Measurements from ENCODE around the gene MLXIP.
"Not testable (repeated sequence)": the region's sequence is repeated elsewhere in the genome, so short reads cannot be mapped to it uniquely, and the experiment has no call there.

MLXIP gene

GRCh38 chr12:122078141-122079032 lies at the start of gene MLXIP:
TSS of gene MLXIP (plus strand) at chr12:122078756. CDS start at chr12:122078854, 98 bp downstream.
- peak; percentile 91 to 99 (median 93) for DNase-seq
- intact Hi-C loops (cut with DNase I): loop anchor here (2.0 kb wide), 2 partner anchors 20 to 38 kb away; no protein-coding TSS in a partner anchor

GRCh38 chr12:122028905-122029560 lies 49.5 kb upstream of the MLXIP start:
- intact Hi-C loops (cut with DNase I): no loop called here
- DNase-seq: no peak

GRCh38 chr12:122029620-122030423 lies 48.7 kb upstream of the MLXIP start:
- intact Hi-C loops (cut with DNase I): no loop called here
- no peak for DNase-seq

GRCh38 chr12:122030424-122031035 lies 48.0 kb upstream of the MLXIP start:
- intact Hi-C loops (cut with DNase I): no loop called here
- DNase-seq: no peak

DNA sequence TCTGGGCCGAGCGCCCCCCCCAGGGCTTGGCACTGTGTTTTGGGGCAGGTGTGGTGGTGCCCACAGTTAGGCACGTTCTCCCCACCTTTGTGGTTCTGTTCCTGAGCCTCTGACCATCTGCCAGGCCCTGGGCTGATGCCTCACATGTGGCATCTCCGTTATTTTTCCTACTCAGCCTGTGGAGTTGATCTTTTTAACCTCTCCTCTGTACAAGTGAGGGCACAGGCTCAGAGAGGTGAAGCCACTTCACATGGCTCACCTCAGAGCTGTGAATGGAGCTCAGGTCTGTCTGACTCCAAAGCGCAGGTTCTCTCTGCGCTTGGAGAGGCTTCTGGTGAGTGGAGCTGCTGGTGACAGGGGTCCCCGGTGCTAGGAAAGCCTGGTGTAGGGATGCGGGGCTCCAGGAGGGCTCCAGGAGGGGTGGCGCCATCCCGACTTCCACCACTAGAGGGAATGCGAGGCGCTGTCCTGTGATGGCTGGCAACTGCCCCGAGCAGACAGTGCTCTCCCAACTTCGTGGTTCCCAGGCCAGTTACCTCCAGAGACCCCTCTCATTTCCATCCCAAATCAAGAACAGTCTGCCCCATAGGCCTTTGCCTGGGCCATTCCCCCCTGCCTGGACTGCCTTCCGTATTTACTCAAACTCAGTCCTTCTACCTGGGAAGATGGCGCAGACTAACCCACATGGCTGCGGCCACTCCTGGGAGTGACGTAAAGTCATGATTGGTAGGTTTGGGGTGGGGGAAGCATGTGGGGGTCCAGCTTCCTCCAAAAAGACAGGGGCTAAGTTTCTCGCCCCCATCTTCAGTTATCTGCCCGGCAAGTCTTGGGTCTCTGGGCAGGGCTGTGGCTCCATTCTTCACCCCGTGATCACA lies 47.0 kb upstream of the MLXIP start:
- peak in 2 of 10 donors; percentile 49 to 57 for DNase-seq
- intact Hi-C loops (cut with DNase I): no loop called here

- DNase-seq: no peak
- intact Hi-C loops (cut with DNase I): no loop called here
Observed at GRCh38 chr12:122032580-122032979, 46.0 kb upstream of the MLXIP start.

GRCh38 chr12:122035292-122035691 lies 43.3 kb upstream of the MLXIP start:
- DNase-seq: no peak
- intact Hi-C loops (cut with DNase I): no loop called here

GRCh38 chr12:122036153-122036552 lies 42.4 kb upstream of the MLXIP start:
- intact Hi-C loops (cut with DNase I): no loop called here
- DNase-seq: no peak

DNA sequence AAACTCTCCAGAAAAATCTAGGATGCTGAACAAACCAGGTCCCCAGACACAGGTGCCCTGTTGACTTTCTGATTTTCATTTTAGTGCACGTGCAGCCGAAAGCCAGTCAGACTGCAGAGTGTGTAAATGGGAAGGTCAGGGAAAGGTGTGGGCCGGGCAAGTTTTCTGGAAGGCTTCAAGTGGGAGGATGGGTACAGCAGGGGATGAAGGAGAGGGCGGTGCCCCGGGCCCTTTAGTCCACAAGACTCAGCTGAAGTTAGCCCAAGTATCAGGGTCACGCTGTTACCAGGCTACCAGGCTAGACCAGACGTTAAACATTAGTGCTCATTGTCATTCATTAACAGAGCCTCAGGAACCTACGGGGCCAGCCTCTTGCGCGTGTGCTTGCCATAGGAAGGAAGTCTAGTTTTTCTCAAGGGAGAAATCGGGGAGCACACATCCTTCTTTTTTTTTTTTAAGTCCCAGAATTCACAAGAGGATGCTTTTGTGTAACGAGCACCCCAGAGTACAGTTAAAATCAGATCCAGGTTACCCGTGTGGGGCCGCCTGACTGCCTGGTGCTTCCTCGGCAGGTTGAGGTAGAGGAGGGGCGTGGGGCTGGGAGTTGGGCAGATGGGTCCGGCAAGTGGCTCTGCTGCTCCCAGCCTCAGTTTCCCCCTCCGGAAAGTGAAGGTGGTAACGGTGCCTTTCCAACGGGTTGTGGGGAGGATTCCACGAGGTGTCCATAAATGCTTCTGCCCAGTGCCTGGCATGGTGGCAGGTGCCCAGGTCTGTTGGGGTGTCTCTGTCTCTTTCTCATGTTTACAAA lies 37.8 kb upstream of the MLXIP start:
- intact Hi-C loops (cut with DNase I): no loop called here
- peak in 1 of 10 donors; percentile 70 for DNase-seq

DNA sequence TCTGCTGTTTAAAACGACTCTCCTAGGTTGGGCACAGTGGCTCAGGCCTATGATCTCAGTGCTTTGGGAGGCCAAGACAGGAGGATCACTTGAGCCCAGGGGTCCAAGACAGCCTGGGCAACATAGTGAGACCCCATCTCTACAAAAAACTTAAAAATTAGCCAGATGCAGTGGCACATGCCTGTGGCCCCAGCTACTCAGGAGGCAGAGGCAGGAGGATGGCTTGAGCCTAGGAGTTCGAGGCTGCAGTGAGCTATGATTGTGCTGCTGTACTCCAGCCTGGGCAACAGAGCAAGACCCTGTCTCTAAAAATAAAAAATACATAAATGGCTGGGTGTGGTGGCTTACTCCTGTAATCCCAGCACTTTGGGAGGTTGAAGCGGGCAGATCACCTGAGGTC lies 37.1 kb upstream of the MLXIP start:
- peak in 1 of 10 donors; percentile 29 for DNase-seq
- intact Hi-C loops (cut with DNase I): not testable (repeated sequence)

- no peak for DNase-seq
- intact Hi-C loops (cut with DNase I): no loop called here
Observed at GRCh38 chr12:122042910-122043309, 35.6 kb upstream of the MLXIP start.

GRCh38 chr12:122043476-122043875 lies 35.1 kb upstream of the MLXIP start:
- intact Hi-C loops (cut with DNase I): no loop called here
- DNase-seq: no peak

DNA sequence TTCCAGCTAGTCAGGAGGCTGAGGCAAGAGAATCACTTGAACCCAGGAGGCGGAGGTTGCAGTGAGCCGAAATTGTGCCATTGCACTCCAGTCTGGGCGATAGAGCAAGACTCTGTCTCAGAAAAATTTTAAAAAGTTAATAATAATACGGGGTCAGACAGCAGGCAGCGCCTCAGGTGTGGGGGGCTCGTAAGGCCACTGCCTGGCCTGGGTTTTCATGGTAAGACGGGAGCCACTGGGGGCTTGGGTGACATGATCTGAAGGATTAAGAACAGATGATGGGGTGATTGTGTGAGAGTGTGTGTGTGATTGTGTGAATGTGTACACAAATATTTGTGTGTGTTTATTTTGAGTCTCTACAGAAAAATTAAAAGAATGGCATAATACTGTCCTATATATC lies 33.3 kb upstream of the MLXIP start:
- intact Hi-C loops (cut with DNase I): no loop called here
- no peak for DNase-seq

DNA sequence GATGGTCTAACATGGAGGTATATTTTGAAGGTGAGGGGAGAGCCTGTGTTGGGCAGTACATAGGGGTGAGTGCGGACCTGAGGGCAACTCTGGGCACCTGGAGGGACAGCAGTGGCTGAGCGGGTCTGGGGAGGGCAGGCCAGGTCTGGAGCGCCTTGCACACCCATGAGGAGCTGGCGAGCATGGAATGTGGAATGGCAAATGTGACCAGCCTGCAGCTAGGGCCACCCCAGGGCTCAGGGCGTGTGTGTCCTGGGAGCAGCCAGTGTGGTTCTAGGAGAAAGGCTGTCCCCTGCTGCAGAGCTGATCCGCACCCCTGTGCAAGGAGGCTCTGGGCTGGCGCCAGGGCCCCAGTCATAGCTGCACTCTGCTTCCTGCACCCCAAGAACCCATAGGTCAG lies 32.4 kb upstream of the MLXIP start:
- DNase-seq: peak in 1 of 10 donors; percentile 50
- intact Hi-C loops (cut with DNase I): no loop called here

DNA sequence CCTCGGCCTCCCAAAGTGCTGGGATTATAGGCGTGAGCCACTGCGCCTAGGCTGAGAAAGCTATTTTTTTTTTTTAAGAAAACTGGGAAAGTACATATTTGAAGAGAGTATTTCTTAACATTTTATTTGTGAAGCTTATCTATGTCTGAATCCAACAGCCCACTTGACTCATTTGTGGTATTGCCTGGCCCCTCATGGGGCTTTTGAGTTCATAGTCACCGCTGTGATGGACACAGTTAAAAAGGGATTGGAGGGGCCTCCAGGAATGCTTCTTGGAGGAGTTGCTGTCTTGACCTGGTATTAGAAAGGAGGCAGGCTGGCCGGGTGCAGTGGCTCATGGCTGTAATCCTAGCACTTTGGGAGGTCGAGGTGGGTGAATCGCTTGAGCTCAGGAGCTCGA lies 30.4 kb upstream of the MLXIP start:
- intact Hi-C loops (cut with DNase I): no loop called here

DNA sequence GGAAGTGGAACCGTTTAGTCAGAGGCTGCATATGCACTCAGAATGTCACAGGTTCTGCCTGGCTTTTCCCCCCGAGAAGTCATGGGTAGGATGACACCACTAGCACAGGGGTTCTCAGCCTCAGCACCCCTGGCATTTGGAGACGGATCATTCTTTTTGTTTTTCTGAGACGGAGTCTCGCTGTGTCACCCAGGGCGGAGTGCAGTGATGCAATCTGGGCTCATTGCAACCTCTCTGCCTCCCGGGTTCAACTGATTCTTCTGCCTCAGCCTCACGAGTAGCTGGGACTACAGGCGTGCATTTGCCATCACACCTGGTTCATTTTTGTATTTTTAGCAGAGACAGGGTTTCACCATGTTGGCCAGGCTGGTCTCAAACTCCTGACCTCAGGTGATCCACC lies 28.7 kb upstream of the MLXIP start:
- no peak for DNase-seq
- intact Hi-C loops (cut with DNase I): no loop called here

More for the DNA sequence above, 30.4 kb upstream of the MLXIP start:
- DNase-seq: no peak

DNA sequence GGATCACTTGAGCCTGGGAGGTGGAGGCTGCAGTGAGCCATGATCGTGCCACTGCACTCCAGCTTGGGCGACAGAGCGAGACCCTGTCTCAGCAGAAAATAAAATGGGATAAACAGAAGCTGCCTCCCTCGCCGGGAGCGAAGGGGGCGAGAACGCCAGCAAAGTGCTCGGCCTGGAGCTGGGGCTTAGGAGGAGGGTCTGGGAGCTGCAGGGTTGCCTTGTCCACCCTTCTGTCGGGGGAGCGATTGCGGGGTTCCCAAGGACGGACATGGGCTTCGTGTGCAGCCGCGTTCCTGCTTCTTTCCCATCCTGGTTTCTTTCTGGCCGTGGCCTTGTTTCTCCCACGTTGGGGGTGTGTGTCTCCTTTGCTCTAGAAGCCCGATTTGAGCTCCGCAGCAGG lies 27.9 kb upstream of the MLXIP start:
- intact Hi-C loops (cut with DNase I): no loop called here
- DNase-seq: peak in 1 of 10 donors; percentile 57

DNA sequence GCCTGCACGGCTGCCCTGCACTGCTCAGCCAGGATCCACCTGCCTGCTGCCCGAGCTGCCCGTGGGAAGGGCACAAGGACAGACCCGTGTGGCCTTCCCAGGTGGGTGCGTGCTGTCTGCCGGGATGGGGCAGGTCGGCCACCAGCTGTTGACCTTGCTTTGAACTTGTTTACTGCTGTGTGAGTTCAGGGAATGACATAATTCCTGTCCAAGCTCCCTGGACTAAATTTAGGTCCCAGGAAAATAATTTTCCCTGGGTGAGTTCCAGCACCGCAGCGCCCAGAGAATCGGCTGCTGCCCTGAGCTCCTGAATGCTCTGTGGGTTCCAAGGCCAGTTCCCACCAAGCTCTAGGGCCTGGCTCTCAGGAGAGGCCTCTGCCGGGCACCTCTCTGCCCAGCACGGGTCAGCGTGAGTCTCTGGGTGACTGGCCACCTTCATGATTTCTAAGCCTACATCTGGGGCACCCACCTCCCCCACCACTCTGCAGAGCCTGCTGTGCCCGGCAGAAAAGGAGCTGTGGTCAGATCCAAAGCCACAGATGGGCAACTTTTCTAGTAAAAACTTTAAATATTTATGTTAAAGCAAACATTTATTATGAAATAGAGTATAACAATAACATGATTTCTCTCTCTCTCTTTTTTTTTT lies 27.2 kb upstream of the MLXIP start:
- intact Hi-C loops (cut with DNase I): no loop called here
- DNase-seq: peak in 1 of 10 donors; percentile 78

Measured in posterior cingulate gyrus (tissue), 11 donors.